Embryonic facial prominence (tissue), 1 donor: ENCODE data around the gene HMCN2.

ENCODE experiments used
- DNase-seq: peaks from one replicate; pipeline ENCODE4 v3.0.0-alpha.2; 2016; ENCODE audit errors: extremely low spot score

The HMCN2 gene

DNA sequence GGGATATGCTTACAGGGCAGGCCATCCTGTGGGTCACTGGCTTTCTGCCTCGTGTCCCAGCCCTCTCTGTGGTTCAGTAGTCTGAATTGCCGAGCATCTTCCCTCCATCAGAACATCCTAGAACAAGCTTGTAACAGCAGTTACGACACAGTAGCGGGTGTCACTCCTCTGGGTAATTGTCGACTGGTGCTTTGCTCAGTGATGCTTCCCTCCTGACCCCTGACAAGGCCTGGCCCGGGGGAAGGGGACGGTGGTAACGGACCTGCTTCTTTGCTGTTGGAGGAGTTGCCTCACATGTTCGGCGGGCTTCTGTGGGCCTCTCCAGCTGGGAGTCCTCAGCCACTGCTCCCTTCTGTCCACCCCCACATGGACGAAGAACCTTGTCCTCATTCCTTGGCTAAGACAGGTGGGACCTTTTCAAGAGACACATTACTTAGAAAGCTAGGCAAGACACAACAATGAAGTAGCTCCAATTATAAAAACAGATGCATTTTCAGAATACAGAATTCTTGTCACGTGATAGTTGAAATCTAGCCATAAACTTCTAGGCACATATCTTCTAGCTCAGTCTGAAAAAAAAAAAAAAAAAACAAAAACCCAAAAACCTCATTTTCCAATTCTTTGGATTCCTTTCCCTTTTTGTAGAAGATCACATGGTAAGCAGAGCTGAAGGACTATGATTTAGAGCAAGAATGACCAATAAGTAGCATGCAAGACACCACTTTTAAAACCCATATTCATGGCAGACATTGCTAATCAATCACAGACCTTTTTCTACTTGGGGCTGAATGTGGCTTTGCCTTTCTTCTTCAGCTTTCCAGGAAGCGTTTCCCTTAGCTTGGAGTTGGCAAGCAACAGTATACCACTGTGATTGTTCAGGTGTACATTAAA, 25.0 kb downstream of the HMCN2 start:
- no peak for DNase-seq

DNA sequence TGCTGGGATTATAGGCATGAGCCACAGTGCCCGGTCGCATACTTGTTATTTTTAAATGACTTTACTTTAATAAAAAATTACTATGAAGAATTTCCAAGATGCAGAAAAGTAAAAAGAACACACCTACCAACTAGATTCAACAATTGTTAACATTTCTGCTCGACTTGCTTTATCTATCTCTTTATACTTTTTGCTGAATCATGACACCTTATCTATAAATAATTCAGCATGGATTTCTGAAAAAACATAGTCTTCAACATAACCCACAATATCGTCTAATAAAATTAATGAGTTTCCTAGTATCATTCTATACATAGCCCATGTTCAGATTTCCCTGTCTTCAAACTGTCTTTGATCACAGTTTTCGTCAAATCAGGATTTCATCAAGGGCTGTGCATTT, 25.9 kb downstream of the HMCN2 start:
- DNase-seq, result no peak

DNA sequence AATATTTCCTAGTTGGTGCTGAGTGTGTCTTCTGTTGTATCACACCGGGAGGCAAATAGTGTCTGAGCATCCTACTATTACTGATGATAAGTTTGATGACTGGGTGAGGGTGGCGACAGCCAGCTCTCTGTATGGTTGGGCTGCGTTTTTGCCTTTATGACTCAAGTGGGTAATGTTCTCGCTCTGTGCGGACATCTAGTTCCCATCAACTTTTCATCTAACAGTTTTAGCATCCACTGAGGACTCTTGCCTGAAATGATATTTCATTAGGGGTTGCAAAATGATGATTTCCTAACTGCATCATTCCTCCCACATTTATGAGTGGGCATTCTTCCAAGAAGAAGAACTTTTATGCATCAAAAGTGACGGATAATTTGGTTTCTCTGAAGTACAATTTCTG, 26.5 kb downstream of the HMCN2 start:
- DNase-seq, result no peak

GRCh38 chr9:130294664-130295063, 29.1 kb downstream of the HMCN2 start:
- DNase-seq, result no peak

GRCh38 chr9:130295431-130295830, 29.9 kb downstream of the HMCN2 start:
- no peak for DNase-seq

GRCh38 chr9:130295945-130296782, 30.6 kb downstream of the HMCN2 start:
- no peak for DNase-seq

DNA sequence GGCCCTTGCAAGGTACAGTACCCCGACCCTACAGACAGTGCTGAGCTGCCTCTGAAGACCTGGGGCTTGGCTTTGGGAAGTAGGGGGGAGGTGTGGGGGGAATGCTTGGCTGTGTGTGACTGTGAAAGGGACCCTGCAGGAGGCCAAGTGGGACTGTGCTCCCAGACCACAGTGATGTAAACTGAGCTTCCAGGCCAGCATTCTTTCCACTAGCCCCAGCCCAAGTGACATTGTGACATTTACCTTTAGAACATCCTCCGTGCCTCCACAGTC, 31.2 kb downstream of the HMCN2 start:
- DNase-seq, result no peak

GRCh38 chr9:130297371-130297770, 31.8 kb downstream of the HMCN2 start:
- DNase-seq, result no peak

DNA sequence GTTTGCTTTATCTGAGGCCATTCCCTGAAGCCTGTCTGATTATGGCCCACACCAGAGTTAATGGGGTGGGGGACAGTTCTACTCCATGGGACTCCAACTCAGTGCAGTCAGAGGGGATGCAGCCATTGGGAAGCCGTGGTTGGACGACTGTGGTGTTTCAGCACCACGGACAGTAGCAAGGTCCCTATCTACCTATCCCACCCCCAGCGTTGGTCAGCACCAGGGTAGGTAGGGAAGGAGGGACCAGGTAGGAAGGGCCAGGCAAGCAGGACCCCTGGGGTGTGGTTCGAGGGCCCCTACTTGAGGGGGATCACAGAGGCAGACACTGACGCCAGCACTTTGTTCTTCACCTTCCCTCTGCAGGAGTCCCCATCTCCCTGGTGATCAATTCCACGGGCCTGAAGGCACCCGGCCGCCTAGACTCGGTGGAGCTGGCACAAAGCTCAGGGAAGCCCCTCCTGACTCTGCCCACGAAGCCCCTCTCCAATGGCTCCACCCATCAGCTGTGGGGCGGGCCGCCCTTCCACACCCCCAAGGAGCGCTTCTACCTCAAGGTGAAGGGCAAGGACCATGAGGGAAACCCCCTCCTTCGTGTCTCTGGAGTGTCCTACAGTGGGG, 33.2 kb downstream of the HMCN2 start:
- DNase-seq, result no peak

GRCh38 chr9:130299785-130300615, 34.4 kb downstream of the HMCN2 start:
- no peak for DNase-seq

DNA sequence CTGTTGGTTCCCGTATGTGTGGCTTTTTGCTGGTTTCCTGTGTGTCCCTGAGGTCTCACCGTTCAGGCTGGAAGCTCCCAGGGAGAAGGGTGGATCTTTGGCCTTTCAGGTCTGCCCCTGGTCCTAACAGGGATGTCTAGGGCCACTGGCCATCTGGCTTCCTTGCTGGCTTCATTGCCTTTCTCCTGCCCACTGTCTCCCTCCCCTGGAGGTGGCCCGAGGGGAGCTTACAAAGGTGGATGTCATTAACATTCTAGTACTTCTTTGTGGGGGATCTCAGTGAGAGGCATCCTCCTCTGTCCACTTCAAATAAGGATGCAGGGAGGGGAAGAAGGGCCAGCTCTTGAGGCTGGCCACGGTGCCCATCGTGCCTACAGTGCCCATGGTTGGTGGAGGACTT, 35.2 kb downstream of the HMCN2 start:
- DNase-seq, result no peak

DNA sequence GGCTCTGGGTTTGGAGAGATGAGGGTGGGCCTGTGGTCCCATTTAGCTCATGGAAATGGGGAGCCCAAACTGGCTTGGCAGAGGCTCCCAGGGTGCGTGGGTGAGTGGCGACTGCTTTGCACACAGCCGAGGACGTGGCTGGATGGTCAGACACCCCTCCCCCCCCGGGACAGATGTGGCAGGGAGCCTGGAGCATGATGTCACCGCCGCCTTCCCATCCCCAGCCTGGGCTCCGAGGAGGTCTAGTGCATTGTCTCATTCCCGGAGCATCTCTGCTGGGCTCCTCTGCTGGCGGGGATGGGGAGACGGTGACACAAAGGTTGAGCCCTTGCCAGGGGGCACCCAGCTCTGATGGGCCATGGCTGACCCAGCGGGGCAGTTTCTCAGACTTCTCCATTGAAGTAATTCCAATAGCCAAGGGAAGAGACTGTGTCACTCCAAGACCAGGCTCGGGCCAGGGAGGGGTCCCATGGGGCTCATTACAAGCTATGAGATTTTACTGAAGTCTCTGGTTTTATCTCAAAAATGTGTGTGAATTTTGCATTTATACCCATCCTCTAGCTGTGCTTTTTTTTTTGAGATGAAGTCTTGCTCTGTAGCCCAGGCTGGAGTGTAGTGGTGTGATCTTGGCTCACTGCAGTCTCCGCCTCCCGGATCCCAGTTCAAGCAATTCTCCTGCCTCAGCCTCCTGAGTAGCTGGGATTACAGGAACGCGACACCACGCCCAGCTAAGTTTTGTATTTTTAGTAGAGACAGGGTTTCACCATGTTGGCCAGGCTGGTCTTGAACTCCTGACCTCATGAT, 36.1 kb downstream of the HMCN2 start:
- DNase-seq, result no peak

GRCh38 chr9:130302785-130303612, 37.4 kb downstream of the HMCN2 start:
- no peak for DNase-seq

DNA sequence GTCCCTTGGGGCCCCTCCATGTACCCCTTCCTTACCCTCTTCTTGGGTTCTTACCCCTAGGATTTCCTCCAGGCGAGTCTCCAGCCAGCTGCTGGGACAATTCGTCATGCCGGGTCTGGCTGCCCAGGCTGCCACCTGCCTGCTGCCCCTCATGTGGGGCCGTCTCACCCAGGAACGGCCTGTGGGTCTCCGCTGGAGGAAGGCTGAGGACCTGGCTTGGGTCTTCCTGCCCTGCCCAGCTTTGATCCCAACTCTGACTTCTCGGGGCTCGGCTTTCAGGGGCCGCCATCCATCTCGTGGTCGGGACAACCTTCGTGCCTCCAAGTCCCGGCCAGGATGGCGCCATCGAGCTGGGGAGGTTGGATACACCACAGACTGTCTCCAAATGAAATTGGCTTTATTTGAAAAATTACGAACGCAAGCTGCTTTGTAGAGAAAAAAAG, 38.1 kb downstream of the HMCN2 start:
- DNase-seq, result no peak

DNA sequence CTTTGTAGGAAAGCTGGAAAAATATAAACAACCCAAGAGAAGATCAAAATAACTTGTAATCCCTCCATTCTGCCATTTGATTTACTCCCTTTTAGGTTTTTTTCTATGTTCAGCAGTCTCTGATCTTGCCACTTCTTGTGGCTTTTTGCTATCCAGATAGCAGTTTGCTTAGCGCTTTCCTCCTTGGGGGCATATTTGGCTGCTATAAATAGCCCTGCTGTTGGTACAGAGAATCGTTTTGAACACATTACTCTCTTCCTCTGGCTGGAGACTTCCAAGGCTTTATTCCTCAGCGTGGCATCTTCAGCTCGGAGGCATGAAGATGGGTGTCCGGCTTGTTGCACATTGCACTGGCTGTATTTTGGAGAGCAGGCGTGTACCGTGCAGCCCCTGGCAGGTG, 38.6 kb downstream of the HMCN2 start:
- DNase-seq, result no peak

DNA sequence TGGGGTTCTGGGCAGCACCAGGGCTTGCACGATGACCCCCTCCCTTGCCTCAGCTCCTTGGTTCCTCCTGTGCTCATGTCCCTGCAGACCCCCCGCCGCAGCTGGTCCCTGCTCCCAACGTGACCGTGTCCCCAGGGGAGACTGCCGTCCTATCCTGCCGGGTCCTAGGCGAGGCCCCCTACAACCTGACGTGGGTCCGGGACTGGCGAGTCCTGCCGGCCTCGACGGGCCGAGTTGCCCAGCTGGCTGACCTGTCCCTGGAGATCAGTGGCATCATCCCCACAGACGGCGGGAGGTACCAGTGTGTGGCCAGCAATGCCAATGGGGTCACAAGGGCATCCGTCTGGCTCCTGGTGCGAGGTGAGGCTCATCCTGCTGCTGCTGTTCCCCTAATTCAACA, 39.1 kb downstream of the HMCN2 start:
- no peak for DNase-seq

DNA sequence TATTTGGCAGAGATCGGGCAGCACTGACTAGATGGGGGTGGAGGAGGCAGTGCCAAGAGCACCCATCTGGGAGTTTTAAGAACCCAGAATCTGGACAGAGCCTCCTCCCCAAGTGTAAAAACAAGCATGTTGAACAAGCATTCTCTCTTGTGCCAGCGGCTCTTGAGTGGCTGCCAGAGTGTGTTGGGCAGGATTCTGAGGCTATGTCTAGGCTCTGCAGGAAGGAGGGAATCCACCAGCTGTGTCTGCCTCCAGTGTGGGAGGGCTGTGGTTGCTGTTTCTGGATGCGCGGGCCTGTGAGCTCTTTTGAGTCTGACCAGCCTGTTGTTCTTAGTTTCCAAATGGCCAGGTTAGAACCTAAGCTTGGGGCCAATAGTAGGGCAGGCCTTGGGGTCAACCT, 39.8 kb downstream of the HMCN2 start:
- no peak for DNase-seq

GRCh38 chr9:130306823-130307666, 41.5 kb downstream of the HMCN2 start:
- DNase-seq, result no peak

GRCh38 chr9:130307667-130307943, 42.0 kb downstream of the HMCN2 start:
- DNase-seq, result no peak
